ENCODE results near the gene TMEM232. TPM values are rescaled to one million over a fixed set of nuclear protein-coding genes. Genes with fewer than 3 reads are reported as not detected.

Gene TMEM232
- polyA plus RNA-seq, 1 donor: 7.3 TPM

- no peak for DNase-seq
Measured at GRCh38 chr5:110514030-110514429, 212.4 kb downstream of the TMEM232 start.

GRCh38 chr5:110512266-110512665, 214.2 kb downstream of the TMEM232 start:
- DNase-seq: no peak

- DNase-seq: no peak
Measured at GRCh38 chr5:110510146-110510545, 216.3 kb downstream of the TMEM232 start.

- no peak for DNase-seq
Measured at GRCh38 chr5:110507972-110508371, 218.5 kb downstream of the TMEM232 start.

GRCh38 chr5:110506378-110506777, 220.1 kb downstream of the TMEM232 start:
- DNase-seq: no peak

GRCh38 chr5:110496276-110496675, 230.2 kb downstream of the TMEM232 start:
- no peak for DNase-seq

- DNase-seq: no peak
Measured at GRCh38 chr5:110492446-110492845, 234.0 kb downstream of the TMEM232 start.

GRCh38 chr5:110478895-110479294, 247.6 kb downstream of the TMEM232 start:
- no peak for DNase-seq

- DNase-seq: no peak
Measured at GRCh38 chr5:110477911-110478310, 248.6 kb downstream of the TMEM232 start.

GRCh38 chr5:110476164-110476563, 250.3 kb downstream of the TMEM232 start:
- no peak for DNase-seq

- no peak for DNase-seq
Measured at GRCh38 chr5:110475529-110475928, 250.9 kb downstream of the TMEM232 start.

- no peak for DNase-seq
Measured at GRCh38 chr5:110469486-110469885, 257.0 kb downstream of the TMEM232 start.

- DNase-seq: no peak
Measured at GRCh38 chr5:110463106-110463505, 263.4 kb downstream of the TMEM232 start.

- DNase-seq: no peak
Measured at GRCh38 chr5:110460837-110461236, 265.6 kb downstream of the TMEM232 start.

GRCh38 chr5:110458313-110458712, 268.2 kb downstream of the TMEM232 start:
- no peak for DNase-seq

GRCh38 chr5:110442856-110443255, 283.6 kb downstream of the TMEM232 start:
- no peak for DNase-seq

- DNase-seq: peak; percentile 3
Measured at GRCh38 chr5:110441035-110441434, 285.4 kb downstream of the TMEM232 start.

GRCh38 chr5:110440058-110440457, 286.4 kb downstream of the TMEM232 start:
- no peak for DNase-seq

GRCh38 chr5:110439296-110439695, 287.2 kb downstream of the TMEM232 start:
- no peak for DNase-seq

- no peak for DNase-seq
Measured at GRCh38 chr5:110435207-110435606, 291.3 kb downstream of the TMEM232 start.

- no peak for DNase-seq
Measured at GRCh38 chr5:110431603-110432002, 294.9 kb downstream of the TMEM232 start.

- peak; percentile 3 for DNase-seq
Measured at GRCh38 chr5:110414360-110414759, 312.1 kb downstream of the TMEM232 start.

GRCh38 chr5:110413856-110414255, 312.6 kb downstream of the TMEM232 start:
- DNase-seq: no peak

GRCh38 chr5:110409571-110409970, 316.9 kb downstream of the TMEM232 start:
- DNase-seq: no peak

GRCh38 chr5:110402562-110402961, 323.9 kb downstream of the TMEM232 start:
- DNase-seq: no peak

Measured in left kidney (tissue), 2 donors.